22Rv1 (cell line): Measurements from ENCODE around the gene DPYSL4.

ENCODE experiments used
- H3K27ac ChIP-seq: fragments of 450-650 bp; 2 replicates; pipeline ENCODE4 v1.5.1; 2017
- CTCF ChIP-seq: fragments of 450-650 bp; IDR thresholded peaks from 2 replicates; pipeline ENCODE4 v1.5.1; 2017; ENCODE audit warnings: mild to moderate bottlenecking
- ZFX ChIP-seq: fragments of 450-650 bp; IDR thresholded peaks from 2 replicates; pipeline ENCODE4 v1.6.1; 2017; ENCODE audit warnings: antibody characterized with exemption, borderline replicate concordance

The DPYSL4 gene

GRCh38 chr10:132146271-132146671 is 40.5 kb upstream of the DPYSL4 start:
- no peak overlapping the region for H3K27ac ChIP-seq
- TF ChIP-seq ZFX (no peak), CTCF (no peak)

- no peak for TF ChIP-seq ZFX
- TF ChIP-seq CTCF: no peak
- H3K27ac ChIP-seq: no peak overlapping the region
Observed at GRCh38 chr10:132146941-132147915, 39.5 kb upstream of the DPYSL4 start.

GRCh38 chr10:132148261-132149251 is 38.2 kb upstream of the DPYSL4 start:
- no peak overlapping the region for H3K27ac ChIP-seq

GRCh38 chr10:132149271-132149670 is 37.5 kb upstream of the DPYSL4 start:
- no peak overlapping the region for H3K27ac ChIP-seq
- TF ChIP-seq CTCF: no peak
- no peak for TF ChIP-seq ZFX

More at GRCh38 chr10:132148261-132149251, 38.2 kb upstream of the DPYSL4 start:
- TF ChIP-seq ZFX: no peak
- TF ChIP-seq CTCF: no peak

GRCh38 chr10:132149917-132150316 is 36.8 kb upstream of the DPYSL4 start:
- no peak for TF ChIP-seq ZFX
- no peak for TF ChIP-seq CTCF

GRCh38 chr10:132150777-132151176 is 36.0 kb upstream of the DPYSL4 start:
- TF ChIP-seq CTCF: no peak
- no peak for TF ChIP-seq ZFX
- no peak overlapping the region for H3K27ac ChIP-seq

More at GRCh38 chr10:132149917-132150316, 36.8 kb upstream of the DPYSL4 start:
- H3K27ac ChIP-seq: no peak overlapping the region
